ENCODE data around the gene IGF2. TPM values are rescaled to one million over a fixed set of nuclear protein-coding genes. Genes with fewer than 3 reads are reported as not detected.

Gene IGF2
- polyA plus RNA-seq, 1 donor from 2014 or later, result not detected

DNA sequence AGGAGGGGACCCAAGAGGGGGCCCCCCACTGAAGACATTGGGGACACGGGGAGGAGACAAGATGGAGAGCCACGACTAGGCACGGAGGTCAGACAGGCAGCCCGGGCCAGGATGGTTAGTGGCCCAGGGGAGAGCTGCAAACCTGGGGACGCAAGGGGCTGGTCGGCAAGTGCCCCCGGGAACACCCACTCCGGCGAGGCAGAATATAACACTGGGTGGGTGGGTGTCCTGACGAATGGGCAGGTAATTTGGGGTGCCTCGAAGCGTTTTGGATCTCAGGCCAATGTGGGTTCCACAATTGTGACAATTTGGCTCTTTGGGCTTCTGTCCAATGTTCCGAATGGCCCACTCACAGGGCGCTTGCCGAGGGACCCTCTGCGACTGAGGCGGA, 9.9 kb downstream of the IGF2 start:
- Histone ChIP-seq H3K9me2 (ENCODE audit: insufficient read depth, low read length) (no peaks in the 10 kb centered on the region), H3K27ac (ENCODE audit: low read length) (no peak overlapping the region), H3K79me2 (replicated peaks; ENCODE audit: insufficient read depth, low read length) (no peaks in the 10 kb centered on the region), H3K4me3 (ENCODE audit: low read length) (no peak overlapping the region), H4K20me1 (ENCODE audit: insufficient read depth) (no peaks in the 10 kb centered on the region), H3K27me3 (ENCODE audit: insufficient read depth, low read depth, low read length) (no peaks in the 10 kb centered on the region), H2AFZ (ENCODE audit: low read depth, low read length) (no peak overlapping the region), H3K9ac (ENCODE audit: low read length) (no peak overlapping the region), H3K4me2 (ENCODE audit: low read length) (no peak overlapping the region), H3F3A (ENCODE audit: insufficient read depth, low read length, poor library complexity, severe bottlenecking) (no peaks in the 10 kb centered on the region), H3K36me3 (ENCODE audit: insufficient read depth, low read length) (no peaks in the 10 kb centered on the region), H3K9me3 (ENCODE audit: low read length) (no peaks in the 10 kb centered on the region)
- no peak for TF ChIP-seq EZH2 (IDR thresholded peaks at IDR 0.05; ENCODE audit: borderline replicate concordance, insufficient read depth, low read length, poor library complexity, severe bottlenecking)
- no peak for TF ChIP-seq SMC3 (conservative IDR thresholded peaks at IDR 0.05; ENCODE audit: poor library complexity)
- no peak for TF ChIP-seq RAD21 (conservative IDR thresholded peaks at IDR 0.05)
- TF ChIP-seq, protein P1, sequence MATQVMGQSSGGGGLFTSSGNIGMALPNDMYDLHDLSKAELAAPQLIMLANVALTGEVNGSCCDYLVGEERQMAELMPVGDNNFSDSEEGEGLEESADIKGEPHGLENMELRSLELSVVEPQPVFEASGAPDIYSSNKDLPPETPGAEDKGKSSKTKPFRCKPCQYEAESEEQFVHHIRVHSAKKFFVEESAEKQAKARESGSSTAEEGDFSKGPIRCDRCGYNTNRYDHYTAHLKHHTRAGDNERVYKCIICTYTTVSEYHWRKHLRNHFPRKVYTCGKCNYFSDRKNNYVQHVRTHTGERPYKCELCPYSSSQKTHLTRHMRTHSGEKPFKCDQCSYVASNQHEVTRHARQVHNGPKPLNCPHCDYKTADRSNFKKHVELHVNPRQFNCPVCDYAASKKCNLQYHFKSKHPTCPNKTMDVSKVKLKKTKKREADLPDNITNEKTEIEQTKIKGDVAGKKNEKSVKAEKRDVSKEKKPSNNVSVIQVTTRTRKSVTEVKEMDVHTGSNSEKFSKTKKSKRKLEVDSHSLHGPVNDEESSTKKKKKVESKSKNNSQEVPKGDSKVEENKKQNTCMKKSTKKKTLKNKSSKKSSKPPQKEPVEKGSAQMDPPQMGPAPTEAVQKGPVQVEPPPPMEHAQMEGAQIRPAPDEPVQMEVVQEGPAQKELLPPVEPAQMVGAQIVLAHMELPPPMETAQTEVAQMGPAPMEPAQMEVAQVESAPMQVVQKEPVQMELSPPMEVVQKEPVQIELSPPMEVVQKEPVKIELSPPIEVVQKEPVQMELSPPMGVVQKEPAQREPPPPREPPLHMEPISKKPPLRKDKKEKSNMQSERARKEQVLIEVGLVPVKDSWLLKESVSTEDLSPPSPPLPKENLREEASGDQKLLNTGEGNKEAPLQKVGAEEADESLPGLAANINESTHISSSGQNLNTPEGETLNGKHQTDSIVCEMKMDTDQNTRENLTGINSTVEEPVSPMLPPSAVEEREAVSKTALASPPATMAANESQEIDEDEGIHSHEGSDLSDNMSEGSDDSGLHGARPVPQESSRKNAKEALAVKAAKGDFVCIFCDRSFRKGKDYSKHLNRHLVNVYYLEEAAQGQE (IDR thresholded peaks at IDR 0.05; ENCODE audit: borderline replicate concordance), result no peak
- TF ChIP-seq, protein P2, sequence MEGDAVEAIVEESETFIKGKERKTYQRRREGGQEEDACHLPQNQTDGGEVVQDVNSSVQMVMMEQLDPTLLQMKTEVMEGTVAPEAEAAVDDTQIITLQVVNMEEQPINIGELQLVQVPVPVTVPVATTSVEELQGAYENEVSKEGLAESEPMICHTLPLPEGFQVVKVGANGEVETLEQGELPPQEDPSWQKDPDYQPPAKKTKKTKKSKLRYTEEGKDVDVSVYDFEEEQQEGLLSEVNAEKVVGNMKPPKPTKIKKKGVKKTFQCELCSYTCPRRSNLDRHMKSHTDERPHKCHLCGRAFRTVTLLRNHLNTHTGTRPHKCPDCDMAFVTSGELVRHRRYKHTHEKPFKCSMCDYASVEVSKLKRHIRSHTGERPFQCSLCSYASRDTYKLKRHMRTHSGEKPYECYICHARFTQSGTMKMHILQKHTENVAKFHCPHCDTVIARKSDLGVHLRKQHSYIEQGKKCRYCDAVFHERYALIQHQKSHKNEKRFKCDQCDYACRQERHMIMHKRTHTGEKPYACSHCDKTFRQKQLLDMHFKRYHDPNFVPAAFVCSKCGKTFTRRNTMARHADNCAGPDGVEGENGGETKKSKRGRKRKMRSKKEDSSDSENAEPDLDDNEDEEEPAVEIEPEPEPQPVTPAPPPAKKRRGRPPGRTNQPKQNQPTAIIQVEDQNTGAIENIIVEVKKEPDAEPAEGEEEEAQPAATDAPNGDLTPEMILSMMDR (IDR thresholded peaks at IDR 0.05; ENCODE audit: poor library complexity, severe bottlenecking), result no peak
- TF ChIP-seq TAF1 (IDR thresholded peaks at IDR 0.05; ENCODE audit: low read depth), result no peak
- TF ChIP-seq POLR2AphosphoS5 (IDR thresholded peaks at IDR 0.05), result no peak
- TF ChIP-seq MXI1 (conservative IDR thresholded peaks at IDR 0.05; ENCODE audit: poor library complexity, severe bottlenecking), result no peak
- no peak for TF ChIP-seq EP300 (conservative IDR thresholded peaks at IDR 0.05; ENCODE audit: poor library complexity, severe bottlenecking)

DNA sequence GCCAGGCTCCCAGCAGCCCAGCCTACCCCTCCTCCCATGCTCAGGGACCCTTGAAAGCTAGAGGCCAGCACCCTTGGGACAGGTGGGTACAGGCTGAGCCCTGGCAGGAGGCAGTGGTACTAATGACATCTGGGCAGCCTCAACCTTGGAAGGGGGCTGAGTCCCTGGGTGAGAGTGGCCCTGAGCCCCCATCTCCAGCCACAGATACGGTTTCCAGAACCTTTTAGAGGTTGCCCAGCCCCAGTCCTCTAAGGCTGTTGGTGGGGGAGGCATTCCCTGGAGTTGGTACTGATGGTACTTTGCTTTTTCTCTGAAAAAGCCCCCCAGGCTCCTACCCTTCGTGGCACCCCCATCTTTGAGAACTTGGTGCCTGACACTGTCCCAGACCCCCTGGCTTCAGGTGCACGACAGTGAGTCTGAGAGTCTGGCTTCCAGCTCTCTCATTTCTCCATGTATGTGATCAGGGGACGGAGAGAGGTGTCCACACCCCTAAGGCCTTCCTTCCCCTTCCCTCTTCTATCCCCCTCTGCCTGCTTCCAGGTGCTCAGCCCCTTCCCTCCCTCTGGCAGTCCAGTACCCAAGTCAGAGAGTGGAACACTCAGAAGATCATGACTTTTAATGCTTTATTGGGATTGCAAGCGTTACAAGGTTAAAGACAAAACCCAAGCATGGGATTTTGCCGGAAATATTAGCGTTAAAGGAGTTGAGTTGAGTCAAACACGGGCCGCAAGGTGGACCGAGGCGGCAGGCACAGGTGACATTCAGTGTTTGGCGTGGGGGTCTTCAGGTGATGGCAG, 10.5 kb downstream of the IGF2 start:
- H3K9me3 ChIP-seq (ENCODE audit: low read length), result no peaks in the 10 kb centered on the region
- H3K4me2 ChIP-seq (ENCODE audit: low read length), result no peak overlapping the region
- no peak for TF ChIP-seq SMC3 (conservative IDR thresholded peaks at IDR 0.05; ENCODE audit: poor library complexity)
- TF ChIP-seq POLR2AphosphoS5 (IDR thresholded peaks at IDR 0.05), result no peak
- TF ChIP-seq, protein P1 (IDR thresholded peaks at IDR 0.05; ENCODE audit: borderline replicate concordance), result no peak
- no peak for TF ChIP-seq TAF1 (IDR thresholded peaks at IDR 0.05; ENCODE audit: low read depth)
- no peak for TF ChIP-seq MXI1 (conservative IDR thresholded peaks at IDR 0.05; ENCODE audit: poor library complexity, severe bottlenecking)
- no peak for TF ChIP-seq EZH2 (IDR thresholded peaks at IDR 0.05; ENCODE audit: borderline replicate concordance, insufficient read depth, low read length, poor library complexity, severe bottlenecking)
- TF ChIP-seq, protein P2 (IDR thresholded peaks at IDR 0.05; ENCODE audit: poor library complexity, severe bottlenecking), result no peak
- no peak for TF ChIP-seq RAD21 (conservative IDR thresholded peaks at IDR 0.05)
- H3F3A ChIP-seq (ENCODE audit: insufficient read depth, low read length, poor library complexity, severe bottlenecking), result no peaks in the 10 kb centered on the region
- no peak overlapping the region for H3K27ac ChIP-seq (ENCODE audit: low read length)
- no peaks in the 10 kb centered on the region for H3K9me2 ChIP-seq (ENCODE audit: insufficient read depth, low read length)
- H3K79me2 ChIP-seq (replicated peaks; ENCODE audit: insufficient read depth, low read length), result no peaks in the 10 kb centered on the region
- no peaks in the 10 kb centered on the region for H4K20me1 ChIP-seq (ENCODE audit: insufficient read depth)
- H2AFZ ChIP-seq (ENCODE audit: low read depth, low read length), result no peak overlapping the region
- no peak overlapping the region for H3K4me3 ChIP-seq (ENCODE audit: low read length)
- no peak overlapping the region for H3K9ac ChIP-seq (ENCODE audit: low read length)
- H3K36me3 ChIP-seq (ENCODE audit: insufficient read depth, low read length), result no peaks in the 10 kb centered on the region
- H3K27me3 ChIP-seq (ENCODE audit: insufficient read depth, low read depth, low read length), result no peaks in the 10 kb centered on the region
